GM18499 (cell line): ENCODE results near the gene NRDE2.
"Not testable (repeated sequence)": the region's sequence is repeated elsewhere in the genome, so short reads cannot be mapped to it uniquely, and the experiment has no call there.

ENCODE experiments used
- ATAC-seq: cut with Tn5 transposase; IDR thresholded peaks from one replicate; pipeline ENCODE4 v1.9.1; 2021; ENCODE audit warnings: moderate number of reproducible peaks; ENCODE audit not compliant: insufficient read depth, unreplicated experiment

The NRDE2 gene

GRCh38 chr14:90345239-90345557 is 13.5 kb upstream of the NRDE2 start:
- ATAC-seq: no peak

GRCh38 chr14:90344331-90345238 is 12.8 kb upstream of the NRDE2 start:
- no peak for ATAC-seq

DNA sequence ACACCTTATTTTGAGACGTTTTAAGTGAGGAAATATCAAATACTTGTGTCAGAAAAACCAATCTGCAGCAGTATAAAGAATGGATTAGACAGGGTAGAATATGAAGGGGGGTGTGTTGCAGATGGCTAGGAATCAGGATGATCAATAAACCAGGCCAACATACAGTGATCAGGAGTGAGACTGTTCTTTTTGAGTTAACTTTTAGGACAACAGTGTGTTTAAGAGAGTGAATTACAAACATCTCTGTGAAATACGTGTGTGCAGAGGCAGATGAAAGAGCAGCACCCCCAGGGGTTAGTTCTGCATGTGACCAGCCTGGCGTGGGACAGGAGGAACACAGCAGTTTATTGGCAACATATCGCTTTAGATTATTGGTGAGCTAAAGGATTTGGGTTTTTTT is 10.6 kb upstream of the NRDE2 start:
- ATAC-seq: no peak

DNA sequence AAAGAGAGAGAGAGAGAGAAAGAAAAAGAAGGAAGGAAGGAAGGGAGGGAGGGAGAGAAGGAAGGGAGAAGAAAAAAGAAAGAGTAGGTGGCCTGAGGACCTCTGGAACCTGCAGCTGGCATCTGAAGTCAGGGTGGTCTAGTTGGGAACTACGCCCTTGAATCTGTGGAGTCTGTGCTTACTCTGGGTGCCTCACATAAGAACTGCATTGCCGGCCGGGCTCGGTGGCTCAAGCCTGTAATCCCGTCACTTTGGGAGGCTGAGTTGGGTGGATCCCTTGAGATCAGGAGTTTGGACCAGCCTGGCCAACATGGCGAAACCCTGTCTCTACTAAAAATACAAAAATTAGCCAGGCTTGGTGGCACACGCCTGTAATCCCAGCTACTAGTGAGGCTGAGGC is 10.0 kb upstream of the NRDE2 start:
- no peak for ATAC-seq

- not testable (repeated sequence) for ATAC-seq
These were observed 9.5 kb upstream of the NRDE2 start for GRCh38 chr14:90341232-90341631.

- no peak for ATAC-seq
These were observed 5.2 kb upstream of the NRDE2 start for GRCh38 chr14:90336985-90337384.

DNA sequence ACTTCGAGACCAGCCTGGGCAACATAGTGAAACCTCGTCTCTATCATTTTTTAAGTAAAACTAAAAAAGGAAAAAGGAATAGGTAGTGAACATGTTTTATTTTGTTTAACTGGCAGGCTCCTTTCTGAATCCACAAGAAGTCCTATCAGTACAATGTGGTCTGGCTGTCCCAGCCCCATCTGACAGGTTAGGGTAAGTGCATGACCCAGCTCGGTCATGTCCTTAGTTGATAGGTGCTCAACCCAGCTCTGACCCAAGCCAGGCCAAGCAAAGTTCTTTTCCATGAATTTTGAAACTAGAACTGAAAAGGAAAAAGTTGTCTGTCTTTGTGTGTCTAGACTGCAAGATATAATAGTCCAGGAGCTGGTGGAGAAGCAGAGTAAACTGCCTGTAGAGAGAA is 4.7 kb upstream of the NRDE2 start:
- no peak for ATAC-seq

- ATAC-seq: no peak
These were observed 487 bp upstream of the NRDE2 start for GRCh38 chr14:90332271-90332584.

GRCh38 chr14:90330203-90331196 is 1.2 kb downstream of the NRDE2 start:
- no peak for ATAC-seq

GRCh38 chr14:90321891-90322290 is 9.8 kb downstream of the NRDE2 start:
- no peak for ATAC-seq

- ATAC-seq: no peak
These were observed 11.9 kb downstream of the NRDE2 start for GRCh38 chr14:90319634-90320541.

DNA sequence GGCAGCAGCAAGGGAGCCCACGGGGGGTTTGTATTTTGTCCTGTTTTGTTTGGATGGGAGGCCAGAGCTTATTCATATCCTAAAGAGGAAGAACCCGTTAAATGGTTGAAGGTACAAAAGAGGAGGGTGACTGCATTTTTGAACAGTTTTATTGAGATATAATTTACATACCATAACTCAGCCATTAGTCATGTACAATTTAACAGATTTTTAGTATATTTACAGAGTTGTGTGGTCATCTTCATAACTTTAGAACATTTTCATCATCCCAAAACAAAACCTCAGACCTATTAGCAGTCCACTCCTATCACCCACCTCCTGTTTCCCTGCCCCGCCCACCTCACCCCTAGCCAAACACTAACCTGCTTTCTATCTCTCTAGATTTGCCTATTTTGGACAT is 12.6 kb downstream of the NRDE2 start:
- no peak for ATAC-seq

DNA sequence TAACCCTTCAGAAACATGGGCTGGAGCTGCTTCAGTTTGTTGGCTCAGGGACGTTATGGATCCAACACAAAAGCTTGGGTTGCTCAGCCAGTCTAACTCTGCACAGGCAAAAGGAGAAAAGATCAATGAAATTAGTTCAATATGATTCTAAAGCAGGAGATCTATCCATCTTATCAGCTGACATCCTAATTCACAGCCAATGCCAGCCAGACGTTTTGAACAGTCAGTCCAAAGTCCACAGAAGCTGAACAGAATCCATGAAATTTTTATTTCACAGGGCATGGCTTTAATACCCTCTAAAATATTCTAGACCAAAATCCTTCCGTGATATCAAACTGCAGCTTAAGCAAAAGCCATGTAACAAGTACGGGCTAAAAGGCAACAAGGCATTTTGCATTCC is 13.7 kb downstream of the NRDE2 start:
- no peak for ATAC-seq

GRCh38 chr14:90317286-90317685 is 14.5 kb downstream of the NRDE2 start:
- no peak for ATAC-seq

- ATAC-seq: no peak
These were observed 23.2 kb downstream of the NRDE2 start for GRCh38 chr14:90308561-90308960.

DNA sequence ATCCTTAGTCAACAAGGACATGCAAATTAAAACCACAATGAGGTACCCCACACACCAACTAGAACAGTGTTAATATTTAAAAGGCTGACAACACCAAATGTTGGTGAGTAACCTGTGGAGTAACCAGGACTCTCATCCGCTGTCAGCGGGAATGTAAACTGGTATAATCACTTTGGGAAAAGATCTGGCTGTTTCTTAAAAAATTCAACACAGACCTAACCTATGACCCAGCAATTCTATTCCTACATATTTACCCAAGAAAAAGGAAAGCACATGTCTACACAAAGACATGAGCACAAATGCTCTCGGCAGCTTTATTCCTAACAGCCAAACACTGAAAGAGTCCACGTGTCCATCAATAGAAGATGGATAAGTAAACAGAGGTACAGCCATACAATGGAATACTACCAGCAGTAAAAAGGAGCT is 26.6 kb downstream of the NRDE2 start:
- ATAC-seq: no peak

DNA sequence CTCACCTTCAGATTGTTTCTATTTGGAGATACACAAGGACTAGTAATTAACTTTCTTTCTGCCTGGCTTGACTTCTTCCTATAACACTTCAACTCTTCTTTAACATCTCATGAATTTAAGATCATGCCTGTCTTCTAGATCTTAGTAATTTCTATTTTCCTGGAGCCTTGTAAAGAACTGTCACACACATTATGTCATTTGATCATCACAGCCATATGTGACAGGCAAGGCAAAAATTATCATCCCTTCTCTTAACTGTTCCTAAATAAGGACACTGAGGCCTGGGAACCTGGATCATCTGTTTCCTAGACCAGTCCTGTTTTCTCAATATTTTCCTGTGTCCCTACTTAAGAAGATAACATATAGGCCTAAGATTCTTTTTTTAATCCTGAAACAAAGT is 27.2 kb downstream of the NRDE2 start:
- ATAC-seq: no peak

GRCh38 chr14:90303473-90303872 is 28.3 kb downstream of the NRDE2 start:
- no peak for ATAC-seq

DNA sequence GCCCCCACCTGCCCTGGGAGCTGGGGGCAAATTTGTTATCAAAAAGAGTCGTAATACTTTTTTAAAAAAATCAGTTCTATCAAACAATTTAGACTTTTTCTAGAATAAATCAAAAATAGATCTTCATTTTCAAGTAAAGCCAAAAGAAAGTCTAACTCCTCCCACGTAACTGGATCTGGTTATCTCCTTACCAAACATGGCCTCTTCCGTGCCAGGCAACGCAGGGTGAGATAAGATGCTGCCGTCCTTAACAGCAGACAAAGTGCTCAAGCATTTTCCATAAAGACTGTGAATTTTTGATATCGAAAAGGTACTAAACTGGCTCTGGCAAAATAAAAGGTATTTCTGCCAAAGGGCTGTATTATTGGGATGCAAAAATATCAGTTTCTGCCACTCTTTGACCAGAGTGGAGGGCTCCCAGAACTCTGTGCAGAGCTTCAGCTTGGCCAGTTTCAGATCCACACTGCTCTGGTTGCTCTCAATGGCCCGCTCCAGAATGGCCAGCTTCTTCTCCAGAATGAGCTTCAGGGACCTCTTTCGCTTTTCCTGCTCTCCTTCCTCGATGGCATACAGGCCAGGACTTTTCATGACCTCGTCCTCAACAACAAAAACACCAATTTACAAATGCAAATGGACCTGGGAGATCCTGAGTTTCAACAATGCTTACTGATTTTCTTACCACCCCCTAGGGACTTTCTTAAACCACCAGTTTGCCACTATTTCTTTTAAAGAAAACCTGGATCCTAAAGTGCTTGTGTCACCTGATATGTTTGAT is 29.0 kb downstream of the NRDE2 start:
- no peak for ATAC-seq

DNA sequence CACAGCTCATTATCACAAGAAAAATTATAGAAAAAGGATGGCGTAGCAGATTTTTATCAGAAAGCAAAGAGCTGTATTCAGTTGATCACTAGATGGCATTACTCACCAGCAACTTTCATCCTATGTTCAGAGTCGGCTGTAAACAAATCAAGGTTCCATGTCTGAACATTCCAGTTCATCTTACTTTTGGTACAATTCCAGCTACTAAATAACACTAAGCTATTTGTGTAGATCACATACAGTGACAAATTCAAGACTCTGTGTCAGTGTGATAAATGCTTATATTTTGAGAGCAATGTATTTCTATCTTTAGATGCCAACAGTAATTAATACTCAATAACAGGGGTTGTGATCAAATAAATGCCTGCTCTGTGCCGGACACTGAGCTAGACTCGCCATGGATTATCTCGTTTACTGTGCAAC is 30.1 kb downstream of the NRDE2 start:
- no peak for ATAC-seq
